GM10266 (cell line): ENCODE results near the gene AMZ1.
"Not testable (repeated sequence)": the region's sequence is repeated elsewhere in the genome, so short reads cannot be mapped to it uniquely, and the experiment has no call there.

Experiments used
- DNase-seq: peaks from one replicate; pipeline ENCODE4 v3.0.0; 2012; ENCODE audit errors: extremely low spot score
- CTCF ChIP-seq: IDR thresholded peaks from 2 replicates; pipeline ENCODE4 v1.5.1; 2012; ENCODE audit warnings: mild to moderate bottlenecking, low read depth; ENCODE audit not compliant: control insufficient read depth, insufficient read depth; ENCODE audit errors: missing control alignments

AMZ1 gene

GRCh38 chr7:2689951-2690705 lies 2.1 kb downstream of the AMZ1 start:
- TF ChIP-seq CTCF: no peak
- DNase-seq: no peak

GRCh38 chr7:2691011-2691707 lies 3.2 kb downstream of the AMZ1 start:
- no peak for TF ChIP-seq CTCF
- DNase-seq: no peak

- DNase-seq: not testable (repeated sequence)
Measured at GRCh38 chr7:2691932-2692439, 4.0 kb downstream of the AMZ1 start.

GRCh38 chr7:2692543-2692942 lies 4.5 kb downstream of the AMZ1 start:
- no peak for TF ChIP-seq CTCF
- DNase-seq: no peak

GRCh38 chr7:2693420-2694121 lies 5.6 kb downstream of the AMZ1 start:
- DNase-seq: not testable (repeated sequence)

GRCh38 chr7:2694122-2694436 lies 6.1 kb downstream of the AMZ1 start:
- DNase-seq: not testable (repeated sequence)

- DNase-seq: peak; percentile 95
- TF ChIP-seq CTCF: no peak
Measured at GRCh38 chr7:2698581-2699288, 10.7 kb downstream of the AMZ1 start.

- TF ChIP-seq CTCF: no peak
- DNase-seq: no peak
Measured at GRCh38 chr7:2699289-2699620, 11.3 kb downstream of the AMZ1 start.
